Thyroid gland (tissue), 4 donors: Measurements from ENCODE around the gene RAB44.

Source experiments
- POLR2A ChIP-seq, 2 donors: fragments of 450-650 bp; IDR thresholded peaks; one replicate each; pipeline ENCODE4 v1.6.1; 2017; ENCODE audit warnings: antibody characterized with exemption in 2 of 2, mild to moderate bottlenecking in 2 of 2, moderate library complexity in 1 of 2
- TF ChIP-seq, protein P1 (sequence below), 6 experiments: fragments of 200-600 bp in 3 of 6; fragments of 450-650 bp in 3 of 6; sonication (generic) in 3 of 6; IDR thresholded peaks; one replicate each; pipeline ENCODE4 v1.5.1; 2016 to 2019; ENCODE audit warnings: antibody characterized with exemption in 6 of 6, mild to moderate bottlenecking in 2 of 6, inconsistent platforms in 1 of 6, moderate library complexity in 1 of 6

- TF ChIP-seq, protein P1, sequence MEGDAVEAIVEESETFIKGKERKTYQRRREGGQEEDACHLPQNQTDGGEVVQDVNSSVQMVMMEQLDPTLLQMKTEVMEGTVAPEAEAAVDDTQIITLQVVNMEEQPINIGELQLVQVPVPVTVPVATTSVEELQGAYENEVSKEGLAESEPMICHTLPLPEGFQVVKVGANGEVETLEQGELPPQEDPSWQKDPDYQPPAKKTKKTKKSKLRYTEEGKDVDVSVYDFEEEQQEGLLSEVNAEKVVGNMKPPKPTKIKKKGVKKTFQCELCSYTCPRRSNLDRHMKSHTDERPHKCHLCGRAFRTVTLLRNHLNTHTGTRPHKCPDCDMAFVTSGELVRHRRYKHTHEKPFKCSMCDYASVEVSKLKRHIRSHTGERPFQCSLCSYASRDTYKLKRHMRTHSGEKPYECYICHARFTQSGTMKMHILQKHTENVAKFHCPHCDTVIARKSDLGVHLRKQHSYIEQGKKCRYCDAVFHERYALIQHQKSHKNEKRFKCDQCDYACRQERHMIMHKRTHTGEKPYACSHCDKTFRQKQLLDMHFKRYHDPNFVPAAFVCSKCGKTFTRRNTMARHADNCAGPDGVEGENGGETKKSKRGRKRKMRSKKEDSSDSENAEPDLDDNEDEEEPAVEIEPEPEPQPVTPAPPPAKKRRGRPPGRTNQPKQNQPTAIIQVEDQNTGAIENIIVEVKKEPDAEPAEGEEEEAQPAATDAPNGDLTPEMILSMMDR (IDR thresholded peaks at IDR 0.05): no peak
- TF ChIP-seq POLR2A (IDR thresholded peaks at IDR 0.05): no peak
These were observed 42.6 kb downstream of the RAB44 start for GRCh38 chr6:36739947-36740817.
